ENCODE data around the gene NDUFS2.

GRCh38 chr1:161177936-161178244 is 24.3 kb upstream of the NDUFS2 start:
- no peak for TF ChIP-seq EZH2 (IDR thresholded peaks at IDR 0.05; ENCODE audit: borderline replicate concordance, low read length)
- TF ChIP-seq CTCF (IDR thresholded peaks at IDR 0.05; ENCODE audit: low read length): no peak
